Ovary (tissue), 3 donors: ENCODE measurements around the gene WDR93.

Experiments used
- POLR2A ChIP-seq: fragments of 450-650 bp; IDR thresholded peaks from one replicate; pipeline ENCODE4 v1.6.1; 2017; ENCODE audit warnings: antibody characterized with exemption, mild to moderate bottlenecking, moderate library complexity
- TF ChIP-seq, protein P1 (sequence below), 3 donors: fragments of 450-650 bp in 2 of 3; fragments of 200-600 bp in 1 of 3; IDR thresholded peaks; one replicate each; pipeline versions ENCODE4 v1.5.1 to v1.8.0; 2016 to 2022; ENCODE audit warnings: antibody characterized with exemption in 3 of 3, mild to moderate bottlenecking in 1 of 3
- donor health status: DM: no; HTN: no; CAD: no.

DNA sequence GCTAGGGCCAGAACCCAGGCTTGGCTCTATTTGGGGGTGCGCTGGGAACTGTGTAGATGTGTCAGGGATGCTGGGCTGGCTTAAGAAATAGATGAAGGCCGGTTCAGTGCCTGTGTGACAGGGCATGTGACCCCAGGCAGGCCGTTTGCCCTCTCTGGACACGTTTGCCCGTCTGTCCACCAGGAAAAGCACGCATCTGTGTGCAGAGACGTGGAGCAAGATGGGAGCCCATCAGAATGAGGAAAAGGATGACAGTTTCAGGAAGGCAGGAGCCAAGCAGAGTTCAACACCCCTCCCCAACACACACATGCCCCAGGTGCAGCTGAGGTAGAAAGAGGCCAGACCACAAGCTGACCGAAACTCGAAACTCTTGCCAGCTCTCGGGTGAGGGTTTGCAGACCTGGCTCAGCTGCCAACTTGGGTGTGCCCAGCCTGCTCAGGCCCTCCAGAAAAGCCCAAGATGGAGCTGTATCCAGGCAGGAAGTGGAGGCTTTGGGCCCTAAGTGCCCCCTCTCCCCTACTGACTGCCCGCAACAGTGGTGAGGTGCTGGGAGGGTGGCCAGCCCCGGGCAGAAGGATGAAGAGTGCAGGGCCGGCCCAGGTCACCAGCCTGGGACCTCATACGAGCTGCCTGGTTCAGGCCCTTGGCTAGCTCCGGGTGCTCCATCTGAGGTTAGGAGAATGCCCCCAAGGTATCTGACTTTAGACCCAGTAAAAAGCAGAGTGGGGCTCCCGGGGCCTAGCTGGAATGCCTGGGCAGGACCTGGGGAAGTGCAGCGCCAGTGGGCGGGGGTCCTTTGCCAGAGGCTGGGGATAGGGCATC is 70.6 kb downstream of the WDR93 start:
- TF ChIP-seq POLR2A, result no peak
- TF ChIP-seq, protein P1, sequence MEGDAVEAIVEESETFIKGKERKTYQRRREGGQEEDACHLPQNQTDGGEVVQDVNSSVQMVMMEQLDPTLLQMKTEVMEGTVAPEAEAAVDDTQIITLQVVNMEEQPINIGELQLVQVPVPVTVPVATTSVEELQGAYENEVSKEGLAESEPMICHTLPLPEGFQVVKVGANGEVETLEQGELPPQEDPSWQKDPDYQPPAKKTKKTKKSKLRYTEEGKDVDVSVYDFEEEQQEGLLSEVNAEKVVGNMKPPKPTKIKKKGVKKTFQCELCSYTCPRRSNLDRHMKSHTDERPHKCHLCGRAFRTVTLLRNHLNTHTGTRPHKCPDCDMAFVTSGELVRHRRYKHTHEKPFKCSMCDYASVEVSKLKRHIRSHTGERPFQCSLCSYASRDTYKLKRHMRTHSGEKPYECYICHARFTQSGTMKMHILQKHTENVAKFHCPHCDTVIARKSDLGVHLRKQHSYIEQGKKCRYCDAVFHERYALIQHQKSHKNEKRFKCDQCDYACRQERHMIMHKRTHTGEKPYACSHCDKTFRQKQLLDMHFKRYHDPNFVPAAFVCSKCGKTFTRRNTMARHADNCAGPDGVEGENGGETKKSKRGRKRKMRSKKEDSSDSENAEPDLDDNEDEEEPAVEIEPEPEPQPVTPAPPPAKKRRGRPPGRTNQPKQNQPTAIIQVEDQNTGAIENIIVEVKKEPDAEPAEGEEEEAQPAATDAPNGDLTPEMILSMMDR (IDR thresholded peaks at IDR 0.05), result no peak
